Spleen (tissue), 11 donors: ENCODE measurements around the gene PARP6. TPM values are rescaled to one million over a fixed set of nuclear protein-coding genes. Genes with fewer than 3 reads are reported as not detected.

ENCODE experiments used
- DNase-seq: peaks from one replicate; pipeline ENCODE4 v3.0.0-alpha.2; 2020
- H3K27ac ChIP-seq, 8 donors: fragments of 200-600 bp; sonication (generic) in 7 of 8; 1 replicate in 4 of 8; 2 replicates in 4 of 8; pipeline versions ENCODE4 v1.5.0 to v1.8.0; 2016 to 2021; ENCODE audit warnings: inconsistent platforms in 4 of 8, mild to moderate bottlenecking in 4 of 8, moderate library complexity in 1 of 8
- H3K27me3 ChIP-seq, 7 donors: fragments of 200-600 bp; sonication (generic) in 6 of 7; replicated peaks in 1 of 7; 1 replicate in 4 of 7; 2 replicates in 3 of 7; pipeline versions ENCODE4 v1.5.0 to v1.8.0; 2016 to 2021; ENCODE audit warnings: inconsistent platforms in 3 of 7, mild to moderate bottlenecking in 1 of 7
- H3K36me3 ChIP-seq, 6 donors: fragments of 200-600 bp; sonication (generic) in 5 of 6; 1 replicate in 4 of 6; 2 replicates in 2 of 6; pipeline versions ENCODE4 v1.5.0 to v1.8.0; 2016 to 2021; ENCODE audit warnings: inconsistent platforms in 2 of 6
- H3K4me1 ChIP-seq, 6 donors: fragments of 200-600 bp; sonication (generic) in 5 of 6; 1 replicate in 3 of 6; 2 replicates in 3 of 6; pipeline versions ENCODE4 v1.5.0 to v1.8.0; 2016 to 2021; ENCODE audit warnings: inconsistent platforms in 3 of 6
- H3K4me3 ChIP-seq, 8 donors: fragments of 200-600 bp; sonication (generic) in 7 of 8; 1 replicate in 4 of 8; 2 replicates in 4 of 8; pipeline versions ENCODE4 v1.5.0 to v1.8.0; 2016 to 2021; ENCODE audit warnings: inconsistent platforms in 4 of 8, mild to moderate bottlenecking in 4 of 8, moderate library complexity in 2 of 8
- H3K9me3 ChIP-seq, 8 donors: fragments of 200-600 bp; sonication (generic) in 7 of 8; 1 replicate in 4 of 8; 2 replicates in 4 of 8; pipeline versions ENCODE4 v1.5.0 to v1.8.0; 2016 to 2021; ENCODE audit warnings: inconsistent platforms in 4 of 8
- CTCF ChIP-seq, 11 experiments: fragments of 200-600 bp in 7 of 11; fragments of 450-650 bp in 4 of 11; sonication (generic) in 4 of 11; IDR thresholded peaks in 8 of 11; conservative IDR thresholded peaks in 3 of 11; 1 replicate in 7 of 11; 2 replicates in 4 of 11; pipeline versions ENCODE4 v1.4.0 to v1.8.0; 2016 to 2021; ENCODE audit warnings: antibody characterized with exemption in 11 of 11, inconsistent platforms in 4 of 11, mild to moderate bottlenecking in 1 of 11
- POLR2A ChIP-seq, 3 donors: fragments of 450-650 bp; IDR thresholded peaks; one replicate each; pipeline ENCODE4 v1.5.1; 2017; ENCODE audit warnings: antibody characterized with exemption in 3 of 3, mild to moderate bottlenecking in 1 of 3
- POLR2AphosphoS5 ChIP-seq, 3 donors: sonication (generic); formaldehyde crosslinking; IDR thresholded peaks; one replicate each; pipeline ENCODE4 v1.5.1; 2017; ENCODE audit warnings: antibody characterized with exemption in 3 of 3
- WGBS, 5 donors: extraction: QIAGEN DNeasy Blood & Tissue Kit in 3 of 5; methylation state at CpG; one replicate each; pipeline versions ENCODE4 v1.1.5 to v1.1.7; 2013 to 2018; 5-methylcytosine and 5-hydroxymethylcytosine counted together
- intact Hi-C: fragments of 100-400 bp; cut with DNase I; formaldehyde crosslinking; loops from one replicate; pipeline ENCODE4 v1.15.0; 2023; ENCODE audit warnings: low total_unique reads
- polyA plus RNA-seq, 3 donors: library from polyadenylated mRNA; stranded (reverse); fragments of 200-250 nt; gene quantifications; one replicate each; pipeline ENCODE4 v1.2.1, GENCODE V29; 2013
- total RNA-seq, 7 donors: library from RNA; depleted of rRNA in 3 of 7; stranded (reverse); fragments of >200 nt in 3 of 7; fragmentation: NEBNext Ultra II Directional in 4 of 7; extraction: Animal tissue kit (Norgen Biotek cat#: 25700) in 4 of 7; gene quantifications; one replicate each; pipeline versions ENCODE4 v1.1.0 to v1.2.1, GENCODE V29; 2016 to 2021
- donor health status: healthy with polysubstance abuse.
- donor health status: DM: no; HTN: no; CAD: no; lungs with moderate emphysema.
- donor health status: DM: no; HTN: no; CAD: no.
- donor health status: Bipolar disorder and iron deficiency.
- donor health status: healthy.
- donor health status: DM: no; HTN: no; CAD: no.
- donor health status: DM: yes; HTN: yes; CAD: no.

The PARP6 gene
- total and polyA plus RNA-seq, 10 donors: 43.9 to 99.5 (median 69.1) TPM

- peak overlapping the region in 1 of 8 donors; percentile 19 for H3K27ac ChIP-seq
- H3K36me3 ChIP-seq: peaks cover 15 to 100% (median 98%) of the 10 kb centered on the region in 6 donors
- no peak for DNase-seq
- no peaks in the 10 kb centered on the region for H3K27me3 ChIP-seq
- peaks cover 0 to 42% (median 8%) of the 10 kb centered on the region in 6 donors for H3K4me1 ChIP-seq
- intact Hi-C loops: no loop called here
- WGBS, 5 donors: 64 to 76% (median 70%) methylated on average over 5 of the region's 5 CpGs
- no peak for TF ChIP-seq POLR2AphosphoS5 (IDR thresholded peaks at IDR 0.05)
- no peak for TF ChIP-seq POLR2A (IDR thresholded peaks at IDR 0.05)
- TF ChIP-seq CTCF (IDR thresholded peaks at IDR 0.05 in 8 of 11, conservative IDR thresholded peaks at IDR 0.05 in 3 of 11): no peak
- no peak overlapping the region for H3K4me3 ChIP-seq
- H3K9me3 ChIP-seq: no peaks in the 10 kb centered on the region
These were observed 68.9 kb downstream of the PARP6 start for GRCh38 chr15:72203507-72203837.

GRCh38 chr15:72202801-72203506 is 69.4 kb downstream of the PARP6 start:
- Histone ChIP-seq H3K27me3 (peaks cover 0 to 2% (median under 1%) of the 10 kb centered on the region in 7 donors), H3K36me3 (peaks cover 15 to 100% (median 95%) of the 10 kb centered on the region in 6 donors), H3K4me3 (no peak overlapping the region), H3K9me3 (no peaks in the 10 kb centered on the region), H3K4me1 (peaks cover 0 to 47% (median 10%) of the 10 kb centered on the region in 6 donors), H3K27ac (peak overlapping the region in 2 of 8 donors; percentile 15 to 19)
- TF ChIP-seq POLR2AphosphoS5 (IDR thresholded peaks at IDR 0.05) (no peak), CTCF (IDR thresholded peaks at IDR 0.05 in 8 of 11, conservative IDR thresholded peaks at IDR 0.05 in 3 of 11) (no peak), POLR2A (IDR thresholded peaks at IDR 0.05) (no peak)
- intact Hi-C loops: no loop called here
- 82 to 95% (median 84%) methylated on average over 8 of the region's 8 CpGs for WGBS, 5 donors
- no peak for DNase-seq

GRCh38 chr15:72202302-72202701 is 70.1 kb downstream of the PARP6 start:
- no peak for DNase-seq
- Histone ChIP-seq H3K27ac (peak overlapping the region in 3 of 8 donors; percentile 15 to 65 (median 43)), H3K4me1 (peaks cover 0 to 52% (median 14%) of the 10 kb centered on the region in 6 donors), H3K4me3 (no peak overlapping the region), H3K36me3 (peaks cover 14 to 95% (median 88%) of the 10 kb centered on the region in 6 donors), H3K27me3 (peaks cover 0 to 9% (median 6%) of the 10 kb centered on the region in 7 donors), H3K9me3 (no peaks in the 10 kb centered on the region)
- WGBS, 5 donors: 91 to 95% (median 93%) methylated on average over 13 of the region's 13 CpGs
- intact Hi-C loops: no loop called here
- TF ChIP-seq POLR2A (IDR thresholded peaks at IDR 0.05) (no peak), POLR2AphosphoS5 (IDR thresholded peaks at IDR 0.05) (peak in 1 of 3 donors; percentile 67)

- TF ChIP-seq POLR2A (IDR thresholded peaks at IDR 0.05) (no peak), POLR2AphosphoS5 (IDR thresholded peaks at IDR 0.05) (peak; percentile 5 to 39 (median 25))
- peaks cover 0 to 61% (median 20%) of the 10 kb centered on the region in 6 donors for H3K4me1 ChIP-seq
- peak overlapping the region in 4 of 8 donors; percentile 21 to 65 (median 40) for H3K27ac ChIP-seq
- no peak overlapping the region for H3K4me3 ChIP-seq
- WGBS, 5 donors: 61 to 69% (median 64%) methylated on average over 3 of the region's 3 CpGs
- no peaks in the 10 kb centered on the region for H3K9me3 ChIP-seq
- DNase-seq: no peak
- intact Hi-C loops: no loop called here
- peaks cover 14 to 86% (median 80%) of the 10 kb centered on the region in 6 donors for H3K36me3 ChIP-seq
- peaks cover 0 to 17% (median 14%) of the 10 kb centered on the region in 7 donors for H3K27me3 ChIP-seq
These were observed 70.9 kb downstream of the PARP6 start for GRCh38 chr15:72201391-72201921.
